GM12878 (cell line): ENCODE results near the gene HRC. TPM values are rescaled to one million over a fixed set of nuclear protein-coding genes. Genes with fewer than 3 reads are reported as not detected.

Source experiments
- ATAC-seq: fragments of 200-7000 bp; cut with Tn5 transposase; 3 replicates; pipeline ENCODE4 v1.9.1; 2020; ENCODE audit warnings: mild to moderate bottlenecking, moderate library complexity
- BruUV-seq: library from RNA; stranded (reverse); fragments of 400-500 nt; replicated peaks from 2 replicates; lab custom pipeline; 2021; lab: Mats Ljungman, UMichigan
- CTCF ChIA-PET: fragments of 300-600 bp; sonication (Branson Sonifier 250); formaldehyde crosslinking; extraction: SDS; loops from one replicate; lab custom pipeline; 2021; ENCODE audit warnings: inconsistent platforms; lab: Yijun Ruan, JAX
- POLR2A ChIA-PET: fragments of 350-600 bp; formaldehyde crosslinking; extraction: SDS; loops from one replicate; lab custom pipeline; 2021; ENCODE audit warnings: inconsistent platforms; lab: Charles Lee
- RAD21 ChIA-PET: fragments of 300-600 bp; sonication (Branson Sonifier 250); formaldehyde crosslinking; loops from one replicate; lab custom pipeline; 2023; ENCODE audit warnings: antibody characterized with exemption; ENCODE audit not compliant: unreplicated experiment; lab: Charles Lee
- SMC1A ChIA-PET: fragments of 300-600 bp; sonication (Branson Sonifier 250); formaldehyde crosslinking; loops from one replicate; lab custom pipeline; 2023; ENCODE audit not compliant: unreplicated experiment, uncharacterized antibody; lab: Charles Lee
- DNase-seq: peaks from one replicate; pipeline ENCODE4 v3.0.0-alpha.2; 2011; ENCODE audit warnings: low read depth, low spot score
- FAIRE-seq: peaks from 3 replicates; lab custom pipeline; 2011; peaks lifted over from hg19 to GRCh38; lab: Jason Lieb, UNC
- H2AFZ ChIP-seq: 2 replicates; pipeline ENCODE4 v1.6.0; 2011; ENCODE audit warnings: low read depth, low read length, control low read depth; ENCODE audit not compliant: control insufficient read depth
- H3K27ac ChIP-seq: 2 replicates; pipeline ENCODE4 v1.5.1; 2011; ENCODE audit warnings: control low read depth; ENCODE audit not compliant: control insufficient read depth, insufficient read depth
- H3K27me3 ChIP-seq, 2 experiments: replicated peaks in 1 of 2; 2 replicates each; pipeline versions ENCODE4 v1.6.0 to v1.6.1; 2011; ENCODE audit warnings: low read length in 1 of 2; ENCODE audit not compliant: control insufficient read depth in 2 of 2, insufficient read depth in 2 of 2
- H3K36me3 ChIP-seq, 2 experiments: 2 replicates each; pipeline ENCODE4 v1.5.1; 2011; ENCODE audit warnings: low read length in 1 of 2; ENCODE audit not compliant: control insufficient read depth in 2 of 2, insufficient read depth in 2 of 2
- H3K4me1 ChIP-seq: 2 replicates; pipeline ENCODE4 v1.6.1; 2011; ENCODE audit warnings: mild to moderate bottlenecking, low read length, moderate library complexity, mixed read lengths; ENCODE audit not compliant: control insufficient read depth, insufficient read depth
- H3K4me2 ChIP-seq: 2 replicates; pipeline ENCODE4 v1.6.0; 2011; ENCODE audit warnings: control low read depth; ENCODE audit not compliant: control insufficient read depth, insufficient read depth
- H3K4me3 ChIP-seq: fragments of 200-600 bp; sonication (generic); 2 replicates; pipeline ENCODE4 v1.5.1; 2016
- H3K79me2 ChIP-seq: 2 replicates; pipeline ENCODE4 v1.6.0; 2011; ENCODE audit warnings: low read length; ENCODE audit not compliant: control insufficient read depth, insufficient read depth
- H3K9ac ChIP-seq: 2 replicates; pipeline ENCODE4 v1.8.0; 2011; ENCODE audit warnings: low read length, control low read depth, mixed read lengths; ENCODE audit not compliant: control insufficient read depth, insufficient read depth
- H3K9me3 ChIP-seq: replicated peaks from 3 replicates; pipeline ENCODE4 v1.5.1; 2011; ENCODE audit warnings: mild to moderate bottlenecking, low read length; ENCODE audit not compliant: control insufficient read depth, insufficient read depth
- H4K20me1 ChIP-seq: 2 replicates; pipeline ENCODE4 v1.6.0; 2011; ENCODE audit not compliant: control insufficient read depth, insufficient read depth
- BRCA1 ChIP-seq: IDR thresholded peaks from 2 replicates; pipeline ENCODE4 v1.6.1; 2011; ENCODE audit warnings: low read depth, low read length, improper control_type of control experiment
- E4F1 ChIP-seq: fragments of 450-650 bp; IDR thresholded peaks from 2 replicates; pipeline ENCODE4 v1.6.1; 2018; ENCODE audit warnings: borderline replicate concordance, mild to moderate bottlenecking; ENCODE audit not compliant: partially characterized antibody
- ELK1 ChIP-seq: IDR thresholded peaks from 2 replicates; pipeline ENCODE4 v1.6.1; 2012; ENCODE audit warnings: low read depth, low read length, improper control_type of control experiment
- MEF2A ChIP-seq: IDR thresholded peaks from 2 replicates; pipeline ENCODE4 v1.6.1; 2011; ENCODE audit warnings: low read depth, mild to moderate bottlenecking, low read length, moderate library complexity; ENCODE audit not compliant: insufficient read depth
- NFYB ChIP-seq: IDR thresholded peaks from 2 replicates; pipeline ENCODE4 v1.6.1; 2011; ENCODE audit warnings: low read depth, mild to moderate bottlenecking, low read length, improper control_type of control experiment, moderate library complexity; ENCODE audit not compliant: insufficient read depth
- RELA ChIP-seq: fragments of 450-650 bp; IDR thresholded peaks from 2 replicates; pipeline ENCODE4 v1.8.0; 2014; ENCODE audit warnings: borderline replicate concordance; ENCODE audit not compliant: partially characterized antibody
- RELB ChIP-seq: fragments of 450-650 bp; IDR thresholded peaks from 2 replicates; pipeline ENCODE4 v1.6.1; 2017; ENCODE audit warnings: low read depth, mild to moderate bottlenecking, moderate library complexity
- REST ChIP-seq: IDR thresholded peaks from 2 replicates; pipeline ENCODE4 v1.6.1; 2012; ENCODE audit warnings: mild to moderate bottlenecking, low read depth, low read length
- SUPT20H ChIP-seq: IDR thresholded peaks from 2 replicates; pipeline ENCODE4 v1.6.1; 2011; ENCODE audit warnings: low read depth, mild to moderate bottlenecking, low read length, moderate library complexity, borderline replicate concordance; ENCODE audit not compliant: control insufficient read depth
- TARDBP ChIP-seq: IDR thresholded peaks from 2 replicates; pipeline ENCODE4 v1.6.1; 2016; ENCODE audit warnings: borderline replicate concordance
- WGBS: methylation state at CpG from one replicate; pipeline ENCODE4 v1.1.6; 2016; ENCODE audit warnings: low lambda C conversion rate; ENCODE audit not compliant: insufficient replicate concordance, insufficient coverage; ENCODE audit errors: missing lambda C conversion rate; 5-methylcytosine and 5-hydroxymethylcytosine counted together
- in situ Hi-C: fragments of 300-500 bp; cut with MboI; formaldehyde crosslinking; loops from 9 replicates; pipeline ENCODE4 v1.14.3; 2018; ENCODE audit warnings: mixed read lengths
- intact Hi-C: fragments of 100-400 bp; cut with micrococcal nuclease; formaldehyde crosslinking; loops from one replicate; pipeline ENCODE4 v1.14.2; 2022; ENCODE audit not compliant: unreplicated experiment
- polyA plus RNA-seq, 11 experiments: library from polyadenylated mRNA; depleted of rRNA in 4 of 11; unstranded in 6 of 11; stranded (reverse) in 5 of 11; fragments of >200 nt; fragmentation: Nextera tagmentation in 4 of 11; fragmentation: Illumina TruSeq in 1 of 11; extraction: Ambion mirVana in 4 of 11; extraction: Trizol in 1 of 11; gene quantifications; 1 replicate in 1 of 11; 2 replicates in 10 of 11; pipeline versions ENCODE4 v1.2.1 to v1.2.3, GENCODE V29; 2011 to 2016; ENCODE audit warnings: inconsistent platforms in 2 of 11, missing spikeins in 2 of 11, low read depth in 1 of 11
- total RNA-seq, 4 experiments: library from RNA; depleted of rRNA in 3 of 4; stranded (reverse); fragments of >200 nt in 3 of 4; fragmentation: Illumina TruSeq in 1 of 4; extraction: Trizol in 1 of 4; gene quantifications; 2 replicates each; pipeline versions ENCODE4 v1.2.1 to v1.2.3, GENCODE V29; 2013 to 2021

Gene HRC
- total and polyA plus RNA-seq, 10 of the 15 experiments (the other 5 are each of a cell fraction or from before 2014, with no cell fraction given), result 0.10 TPM; not detected in 9

GRCh38 chr19:49193822-49194394 is 38.7 kb upstream of the HRC start (continued):
- TF ChIP-seq E4F1, result no peak
- TF ChIP-seq RELA, result no peak
- TF ChIP-seq NFYB, result no peak
- TF ChIP-seq BRCA1, result no peak
- TF ChIP-seq, all 136 proteins: peak for 0

GRCh38 chr19:49190781-49191180 is 35.6 kb upstream of the HRC start:
- CTCF ChIA-PET, result interaction anchor here (6.1 kb wide), 1 partner anchor 8 kb away, joined by 32 read pairs; no protein-coding TSS in a partner anchor
- DNase-seq (no peak), FAIRE-seq (no peak), ATAC-seq (no peak)
- Histone ChIP-seq H3K9ac (no peak overlapping the region), H2AFZ (no peak overlapping the region), H3K36me3 (no peaks in the 10 kb centered on the region), H3K27me3 (no peaks in the 10 kb centered on the region), H3K27ac (no peak overlapping the region), H3K4me3 (no peak overlapping the region), H3K4me1 (no peaks in the 10 kb centered on the region), H3K79me2 (no peaks in the 10 kb centered on the region), H3K4me2 (no peak overlapping the region), H3K9me3 (no peaks in the 10 kb centered on the region), H4K20me1 (no peaks in the 10 kb centered on the region)
- POLR2A ChIA-PET, result no interaction called here
- intact Hi-C loops (no loop called here), in situ Hi-C loops (no loop called here)
- RAD21 ChIA-PET, result no interaction called here
- WGBS, result 21% methylated on average over 3 of the region's 3 CpGs
- BruUV-seq, result no TSS peak
- SMC1A ChIA-PET, result no interaction called here
- TF ChIP-seq TARDBP, result no peak
- TF ChIP-seq MEF2A, result no peak
- TF ChIP-seq SUPT20H, result no peak
- no peak for TF ChIP-seq RELB
- TF ChIP-seq REST, result no peak
- no peak for TF ChIP-seq ELK1
